ENCODE data around the gene CT45A6.
"Not testable (repeated sequence)": the region's sequence is repeated elsewhere in the genome, so short reads cannot be mapped to it uniquely, and the experiment has no call there.

The CT45A6 gene

GRCh38 chrX:135802687-135803086, at the start of gene CT45A6:
Gene CT45A6 (minus strand): TSS chrX:135802787. CDS start chrX:135798993, 3,794 bp downstream.
- not testable (repeated sequence) for DNase-seq

DNA sequence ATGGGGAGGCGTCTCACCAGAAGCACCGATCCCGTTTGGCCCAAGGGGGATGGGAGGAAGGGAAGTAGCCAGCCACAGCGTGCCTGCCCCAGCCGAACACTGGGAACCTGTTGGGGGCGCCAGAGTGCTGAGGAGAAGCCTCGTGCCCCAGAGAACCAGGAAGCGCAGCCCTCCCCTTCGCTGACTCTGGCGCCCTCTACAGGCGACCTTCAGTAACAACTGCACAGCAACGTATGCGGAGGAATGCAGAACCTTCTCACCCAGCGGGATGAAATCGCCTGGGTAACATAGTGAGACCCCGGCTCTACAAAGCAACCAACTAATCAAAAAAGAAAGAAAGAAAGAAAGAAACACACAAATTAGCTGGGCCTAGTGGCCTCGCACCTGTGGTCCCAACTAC, 34.6 kb upstream of the CT45A6 start, which contains the start of gene CT45A7:
Gene CT45A7 (minus strand): TSS at position 101 of the 400 bp plus-strand sequence. CDS start 3,747 bp downstream, outside the sequence.
- not testable (repeated sequence) for DNase-seq

- DNase-seq = not testable (repeated sequence)
Measured at GRCh38 chrX:135819912-135820311, 17.3 kb upstream of the CT45A6 start, which contains the start of gene CT45A2. Gene CT45A2 (minus strand): TSS chrX:135820012. CDS start chrX:135816265, 3,747 bp downstream.

- DNase-seq = not testable (repeated sequence)
Measured at GRCh38 chrX:135785403-135785802, 17.2 kb downstream of the CT45A6 start, which contains the start of gene CT45A5. Gene CT45A5 (minus strand): TSS chrX:135785503. CDS start chrX:135781729, 3,774 bp downstream.

DNA sequence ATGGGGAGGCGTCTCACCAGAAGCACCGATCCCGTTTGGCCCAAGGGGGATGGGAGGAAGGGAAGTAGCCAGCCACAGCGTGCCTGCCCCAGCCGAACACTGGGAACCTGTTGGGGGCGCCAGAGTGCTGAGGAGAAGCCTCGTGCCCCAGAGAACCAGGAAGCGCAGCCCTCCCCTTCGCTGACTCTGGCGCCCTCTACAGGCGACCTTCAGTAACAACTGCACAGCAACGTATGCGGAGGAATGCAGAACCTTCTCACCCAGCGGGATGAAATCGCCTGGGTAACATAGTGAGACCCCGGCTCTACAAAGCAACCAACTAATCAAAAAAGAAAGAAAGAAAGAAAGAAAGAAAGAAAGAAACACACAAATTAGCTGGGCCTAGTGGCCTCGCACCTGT, 34.5 kb downstream of the CT45A6 start, which contains the start of gene CT45A3:
Gene CT45A3 (minus strand): TSS at position 101 of the 400 bp plus-strand sequence. CDS start 3,747 bp downstream, outside the sequence.
- DNase-seq = not testable (repeated sequence)

- not testable (repeated sequence) for DNase-seq
Measured at GRCh38 chrX:135744739-135745138, 57.8 kb downstream of the CT45A6 start.

Measured in GF-D8 (cell line).